Upper lobe of right lung (tissue), 1 donor: Measurements from ENCODE around the gene STK32B. TPM values are rescaled to one million over a fixed set of nuclear protein-coding genes. Genes with fewer than 3 reads are reported as not detected.

ENCODE experiments used
- ATAC-seq: fragments of 200-7000 bp; cut with Tn5 transposase; one replicate; pipeline ENCODE4 v1.9.1; 2020; ENCODE audit warnings: mild to moderate bottlenecking, moderate library complexity
- DNase-seq: peaks from one replicate; pipeline ENCODE4 v3.0.0-alpha.2; 2020
- H3K27ac ChIP-seq: fragments of 200-600 bp; one replicate; pipeline ENCODE4 v1.8.0; 2022
- H3K27me3 ChIP-seq: fragments of 200-600 bp; one replicate; pipeline ENCODE4 v1.8.0; 2022; ENCODE audit warnings: mild to moderate bottlenecking
- H3K36me3 ChIP-seq: fragments of 200-600 bp; one replicate; pipeline ENCODE4 v1.8.0; 2022
- H3K4me1 ChIP-seq: fragments of 200-600 bp; one replicate; pipeline ENCODE4 v1.8.0; 2022
- H3K4me3 ChIP-seq: fragments of 200-600 bp; one replicate; pipeline ENCODE4 v1.8.0; 2022; ENCODE audit warnings: mild to moderate bottlenecking
- H3K9me3 ChIP-seq: fragments of 200-600 bp; one replicate; pipeline ENCODE4 v1.8.0; 2022
- CTCF ChIP-seq: fragments of 200-600 bp; IDR thresholded peaks from one replicate; pipeline ENCODE4 v1.8.0; 2022; ENCODE audit warnings: antibody characterized with exemption
- intact Hi-C: fragments of 100-400 bp; cut with DNase I; formaldehyde crosslinking; loops from one replicate; pipeline ENCODE4 v1.11.0; 2022
- total RNA-seq: library from RNA; stranded (reverse); fragmentation: NEBNext Ultra II Directional; extraction: Animal tissue kit (Norgen Biotek cat#: 25700); gene quantifications from one replicate; pipeline ENCODE4 v1.2.1, GENCODE V29; 2021
- donor health status: DM: no; HTN: yes; CAD: no; lungs with severe emphysema.

Gene STK32B
- total RNA-seq, 1 donor from 2014 or later = 2.8 TPM

- H3K9me3 ChIP-seq = no peaks in the 10 kb centered on the region
- no peak overlapping the region for H3K4me3 ChIP-seq
- DNase-seq = peak; percentile 41
- H3K27ac ChIP-seq = no peak overlapping the region
- intact Hi-C loops = no loop called here
- TF ChIP-seq CTCF = no peak
- no peak for ATAC-seq
- no peaks in the 10 kb centered on the region for H3K4me1 ChIP-seq
- H3K36me3 ChIP-seq = no peaks in the 10 kb centered on the region
- H3K27me3 ChIP-seq = no peaks in the 10 kb centered on the region
Observed at GRCh38 chr4:5462896-5463295, 411.6 kb downstream of the STK32B start.

GRCh38 chr4:5463361-5463760 lies 412.1 kb downstream of the STK32B start:
- no peak overlapping the region for H3K27ac ChIP-seq
- no peak overlapping the region for H3K4me3 ChIP-seq
- no peaks in the 10 kb centered on the region for H3K27me3 ChIP-seq
- no peak for TF ChIP-seq CTCF
- H3K4me1 ChIP-seq = no peaks in the 10 kb centered on the region
- H3K9me3 ChIP-seq = no peaks in the 10 kb centered on the region
- no peaks in the 10 kb centered on the region for H3K36me3 ChIP-seq
- DNase-seq (peak; percentile 19), ATAC-seq (no peak)
- intact Hi-C loops = no loop called here

GRCh38 chr4:5463936-5464650 lies 412.8 kb downstream of the STK32B start:
- no peaks in the 10 kb centered on the region for H3K9me3 ChIP-seq
- H3K4me1 ChIP-seq = no peaks in the 10 kb centered on the region
- no peak for ATAC-seq
- peak; percentile 57 for DNase-seq
- no peaks in the 10 kb centered on the region for H3K36me3 ChIP-seq
- TF ChIP-seq CTCF = no peak
- H3K27me3 ChIP-seq = no peaks in the 10 kb centered on the region
- H3K27ac ChIP-seq = no peak overlapping the region
- intact Hi-C loops = no loop called here
- no peak overlapping the region for H3K4me3 ChIP-seq

GRCh38 chr4:5465529-5465928 lies 414.2 kb downstream of the STK32B start:
- Histone ChIP-seq H3K9me3 (no peaks in the 10 kb centered on the region), H3K27ac (no peak overlapping the region), H3K4me1 (no peaks in the 10 kb centered on the region), H3K27me3 (no peaks in the 10 kb centered on the region), H3K4me3 (no peak overlapping the region), H3K36me3 (no peaks in the 10 kb centered on the region)
- DNase-seq (no peak), ATAC-seq (no peak)
- no peak for TF ChIP-seq CTCF
- intact Hi-C loops = no loop called here

GRCh38 chr4:5465956-5466355 lies 414.7 kb downstream of the STK32B start:
- Histone ChIP-seq H3K36me3 (no peaks in the 10 kb centered on the region), H3K4me3 (no peak overlapping the region), H3K9me3 (no peaks in the 10 kb centered on the region), H3K27ac (no peak overlapping the region), H3K4me1 (no peaks in the 10 kb centered on the region), H3K27me3 (no peaks in the 10 kb centered on the region)
- ATAC-seq = no peak
- TF ChIP-seq CTCF = no peak
- intact Hi-C loops = no loop called here
- DNase-seq = no peak

GRCh38 chr4:5467111-5467510 lies 415.8 kb downstream of the STK32B start:
- no peak for TF ChIP-seq CTCF
- Histone ChIP-seq H3K27ac (no peak overlapping the region), H3K36me3 (no peaks in the 10 kb centered on the region), H3K9me3 (no peaks in the 10 kb centered on the region), H3K27me3 (no peaks in the 10 kb centered on the region), H3K4me1 (no peaks in the 10 kb centered on the region), H3K4me3 (no peak overlapping the region)
- ATAC-seq (no peak), DNase-seq (no peak)
- intact Hi-C loops = no loop called here
